SK-N-SH (cell line): Measurements from ENCODE around the gene CASKIN2.

Experiments
- CTCF ChIP-seq: fragments of 200-600 bp; sonication (generic); IDR thresholded peaks from 2 replicates; pipeline ENCODE4 v1.6.1; 2017; ENCODE audit warnings: antibody characterized with exemption, mild to moderate bottlenecking, moderate library complexity
- FOXJ3 ChIP-seq: sonication (generic); formaldehyde crosslinking; IDR thresholded peaks from 2 replicates; pipeline ENCODE4 v1.5.1; 2020; ENCODE audit warnings: mild to moderate bottlenecking, missing genetic modification reagents
- FOXM1 ChIP-seq: IDR thresholded peaks from 2 replicates; pipeline ENCODE4 v1.4.0; 2012; ENCODE audit warnings: low read depth, mild to moderate bottlenecking
- MAX ChIP-seq: IDR thresholded peaks from 2 replicates; pipeline ENCODE4 v1.4.0; 2012; ENCODE audit warnings: low read depth
- PBX3 ChIP-seq: IDR thresholded peaks from 2 replicates; pipeline ENCODE4; 2012
- POLR2AphosphoS5 ChIP-seq: IDR thresholded peaks from 2 replicates; pipeline ENCODE4 v1.6.1; 2012; ENCODE audit warnings: low read depth, low read length
- REST ChIP-seq: IDR thresholded peaks from 2 replicates; pipeline ENCODE4 v1.6.1; 2012; ENCODE audit warnings: mild to moderate bottlenecking, low read depth, low read length, moderate library complexity
- RFX5 ChIP-seq: IDR thresholded peaks from 2 replicates; pipeline ENCODE4 v1.6.1; 2012; ENCODE audit warnings: mild to moderate bottlenecking, improper control_type of control experiment, low read length
- SIN3A ChIP-seq: IDR thresholded peaks from 2 replicates; pipeline ENCODE4 v1.6.1; 2012; ENCODE audit warnings: low read depth, mild to moderate bottlenecking, low read length, moderate library complexity, borderline replicate concordance
- TAF1 ChIP-seq: IDR thresholded peaks from 2 replicates; pipeline ENCODE4 v1.6.1; 2012; ENCODE audit warnings: low read depth, mild to moderate bottlenecking, low read length, moderate library complexity, borderline replicate concordance
- TCF12 ChIP-seq: IDR thresholded peaks from 2 replicates; pipeline ENCODE4 v1.4.0; 2012
- USF2 ChIP-seq: fragments of 150-350 bp; IDR thresholded peaks from 2 replicates; pipeline ENCODE4 v1.6.1; 2017; ENCODE audit warnings: antibody characterized with exemption, low read length, low read depth, borderline replicate concordance
- YY1 ChIP-seq: IDR thresholded peaks from 2 replicates; pipeline ENCODE4 v1.4.0; 2012; ENCODE audit warnings: low read depth, mild to moderate bottlenecking
- ZBTB33 ChIP-seq: IDR thresholded peaks from 2 replicates; pipeline ENCODE4 v1.4.0; 2012; ENCODE audit warnings: low read depth, borderline replicate concordance

- TF ChIP-seq USF2 (no peak; the same call in 1 of the 2 replicates), PBX3 (peak; percentile 99), CTCF (peak; percentile 100), SIN3A (peak; percentile 88), YY1 (no peak), TCF12 (no peak), ZBTB33 (peak; percentile 39; the same call in 1 of the 2 replicates), POLR2AphosphoS5 (no peak), FOXJ3 (no peak), REST (peak; percentile 99), TAF1 (no peak), MAX (peak; percentile 48), RFX5 (no peak), FOXM1 (no peak)
These were observed at the start of gene CASKIN2 for GRCh38 chr17:75515496-75516254.
